Measurements from ENCODE around the gene TTLL10.
"Not testable (repeated sequence)": the region's sequence is repeated elsewhere in the genome, so short reads cannot be mapped to it uniquely, and the experiment has no call there.

Gene TTLL10

GRCh38 chr1:1171546-1172340 is 1.9 kb upstream of the TTLL10 start:
- DNase-seq (ENCODE audit: low spot score), result no peak

- no peak for DNase-seq (ENCODE audit: low spot score)
Measured at GRCh38 chr1:1173061-1173792, 453 bp upstream of the TTLL10 start.

GRCh38 chr1:1175221-1176062 is 1.8 kb downstream of the TTLL10 start:
- no peak for DNase-seq (ENCODE audit: low spot score)

GRCh38 chr1:1176063-1176761 is 2.5 kb downstream of the TTLL10 start:
- not testable (repeated sequence) for DNase-seq (ENCODE audit: low spot score)

- DNase-seq (ENCODE audit: low spot score), result no peak
Measured at GRCh38 chr1:1176931-1177330, 3.3 kb downstream of the TTLL10 start.

GRCh38 chr1:1177452-1178206 is 3.9 kb downstream of the TTLL10 start:
- no peak for DNase-seq (ENCODE audit: low spot score)

GRCh38 chr1:1178794-1179331 is 5.2 kb downstream of the TTLL10 start:
- no peak for DNase-seq (ENCODE audit: low spot score)

GRCh38 chr1:1179346-1179982 is 5.8 kb downstream of the TTLL10 start:
- no peak for DNase-seq (ENCODE audit: low spot score)

GRCh38 chr1:1179983-1180861 is 6.5 kb downstream of the TTLL10 start:
- no peak for DNase-seq (ENCODE audit: low spot score)

- DNase-seq (ENCODE audit: low spot score), result no peak
Measured at GRCh38 chr1:1181129-1181937, 7.7 kb downstream of the TTLL10 start.

- no peak for DNase-seq (ENCODE audit: low spot score)
Measured at GRCh38 chr1:1181938-1182410, 8.3 kb downstream of the TTLL10 start.

- DNase-seq (ENCODE audit: low spot score), result no peak
Measured at GRCh38 chr1:1182491-1183220, 9.0 kb downstream of the TTLL10 start.

GRCh38 chr1:1183221-1183747 is 9.6 kb downstream of the TTLL10 start:
- DNase-seq (ENCODE audit: low spot score), result no peak

GRCh38 chr1:1183833-1184775 is 10.4 kb downstream of the TTLL10 start:
- no peak for DNase-seq (ENCODE audit: low spot score)

GRCh38 chr1:1185101-1185765 is 11.6 kb downstream of the TTLL10 start:
- DNase-seq (ENCODE audit: low spot score), result no peak

- no peak for DNase-seq (ENCODE audit: low spot score)
Measured at GRCh38 chr1:1187938-1188337, 14.3 kb downstream of the TTLL10 start.

All from CD4-positive, alpha-beta T cell treated with Interleukin-6 at 100 ng/mL for 8 hours (primary cell).